ENCODE results near the gene PIKFYVE.

Gene PIKFYVE

DNA sequence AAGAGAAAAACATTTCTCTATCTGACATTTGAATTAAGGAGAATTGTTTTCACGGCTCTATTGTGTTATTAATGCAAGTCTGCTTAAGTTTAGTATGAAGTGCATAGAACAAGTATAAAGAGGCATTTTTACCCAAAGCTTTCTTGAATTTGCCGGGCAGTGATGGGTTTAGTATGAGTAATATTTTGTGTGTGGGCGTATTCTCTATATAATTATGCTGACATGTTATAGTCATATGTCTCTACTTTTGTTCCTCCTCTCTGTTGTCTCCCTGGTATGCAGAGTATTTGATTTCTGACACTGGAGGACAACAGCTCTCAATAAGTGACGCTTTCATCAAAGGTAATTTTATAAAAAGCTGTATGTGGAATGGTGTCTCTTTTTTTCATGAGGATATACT, 45.9 kb downstream of the PIKFYVE start:
- peak; percentile 57 for DNase-seq (ENCODE audit: low spot score)
- TF ChIP-seq, protein P1, sequence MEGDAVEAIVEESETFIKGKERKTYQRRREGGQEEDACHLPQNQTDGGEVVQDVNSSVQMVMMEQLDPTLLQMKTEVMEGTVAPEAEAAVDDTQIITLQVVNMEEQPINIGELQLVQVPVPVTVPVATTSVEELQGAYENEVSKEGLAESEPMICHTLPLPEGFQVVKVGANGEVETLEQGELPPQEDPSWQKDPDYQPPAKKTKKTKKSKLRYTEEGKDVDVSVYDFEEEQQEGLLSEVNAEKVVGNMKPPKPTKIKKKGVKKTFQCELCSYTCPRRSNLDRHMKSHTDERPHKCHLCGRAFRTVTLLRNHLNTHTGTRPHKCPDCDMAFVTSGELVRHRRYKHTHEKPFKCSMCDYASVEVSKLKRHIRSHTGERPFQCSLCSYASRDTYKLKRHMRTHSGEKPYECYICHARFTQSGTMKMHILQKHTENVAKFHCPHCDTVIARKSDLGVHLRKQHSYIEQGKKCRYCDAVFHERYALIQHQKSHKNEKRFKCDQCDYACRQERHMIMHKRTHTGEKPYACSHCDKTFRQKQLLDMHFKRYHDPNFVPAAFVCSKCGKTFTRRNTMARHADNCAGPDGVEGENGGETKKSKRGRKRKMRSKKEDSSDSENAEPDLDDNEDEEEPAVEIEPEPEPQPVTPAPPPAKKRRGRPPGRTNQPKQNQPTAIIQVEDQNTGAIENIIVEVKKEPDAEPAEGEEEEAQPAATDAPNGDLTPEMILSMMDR (IDR thresholded peaks at IDR 0.05; ENCODE audit: borderline replicate concordance, control extremely low read depth, extremely low read depth, insufficient read depth, missing control alignments): no peak
- in situ Hi-C loops (cut with MboI; ENCODE audit: low sequenced_read_pairs, unreplicated experiment): no loop called here

DNA sequence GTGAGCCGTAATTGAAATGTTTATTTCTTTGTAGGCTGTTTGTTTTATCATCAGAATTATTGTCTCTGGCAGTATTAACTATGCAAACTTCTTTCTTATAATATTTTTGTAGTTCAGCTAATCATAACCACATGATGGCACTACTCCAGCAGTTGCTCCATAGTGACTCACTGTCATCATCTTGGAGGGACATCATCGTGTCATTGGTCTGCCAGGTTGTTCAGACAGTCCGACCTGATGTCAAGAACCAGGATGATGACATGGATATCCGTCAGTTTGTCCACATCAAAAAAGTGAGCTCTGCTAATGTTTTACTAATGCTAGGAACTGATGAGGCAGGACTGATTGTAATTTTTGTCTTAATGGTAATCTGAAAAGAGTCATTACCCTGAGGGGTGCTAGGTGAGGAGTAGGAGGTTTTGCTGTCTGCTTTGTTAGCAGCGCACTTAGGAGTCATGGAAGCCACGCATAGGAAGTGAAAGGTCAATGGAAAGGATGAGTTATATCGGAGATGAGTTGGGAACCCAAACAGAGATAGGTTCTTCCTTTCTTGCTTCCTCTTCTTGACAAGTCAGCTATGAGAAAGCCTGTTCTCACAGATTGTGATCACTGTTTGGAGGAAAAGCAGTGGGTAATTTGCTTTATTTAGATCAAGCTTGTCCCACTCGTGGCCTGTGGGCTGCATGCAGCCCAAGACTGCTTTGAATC, 49.2 kb downstream of the PIKFYVE start:
- TF ChIP-seq, protein P1 (IDR thresholded peaks at IDR 0.05; ENCODE audit: borderline replicate concordance, control extremely low read depth, extremely low read depth, insufficient read depth, missing control alignments): no peak
- DNase-seq (ENCODE audit: low spot score): peak; percentile 40
- in situ Hi-C loops (cut with MboI; ENCODE audit: low sequenced_read_pairs, unreplicated experiment): no loop called here

DNA sequence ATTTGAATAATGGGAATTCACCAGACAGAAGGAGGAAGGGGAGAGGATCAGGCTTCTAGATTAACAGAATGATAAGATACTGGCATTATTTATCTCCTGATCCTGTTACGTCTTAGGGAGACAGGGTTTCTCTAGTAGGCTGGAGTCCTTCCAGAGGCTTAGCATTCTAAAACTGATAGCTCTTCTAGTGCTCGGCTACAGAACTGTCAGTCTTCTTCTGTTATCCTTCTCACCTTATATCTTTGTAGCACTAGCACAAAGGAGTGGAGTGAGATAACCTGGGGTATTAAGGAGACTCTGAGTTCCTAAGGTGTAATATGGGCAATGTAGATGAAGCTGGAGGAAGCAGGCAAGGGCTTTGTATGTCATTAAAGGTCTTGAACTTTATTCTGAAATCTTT, 52.1 kb downstream of the PIKFYVE start:
- TF ChIP-seq, protein P1 (IDR thresholded peaks at IDR 0.05; ENCODE audit: borderline replicate concordance, control extremely low read depth, extremely low read depth, insufficient read depth, missing control alignments): no peak
- DNase-seq (ENCODE audit: low spot score): no peak
- in situ Hi-C loops (cut with MboI; ENCODE audit: low sequenced_read_pairs, unreplicated experiment): no loop called here

DNA sequence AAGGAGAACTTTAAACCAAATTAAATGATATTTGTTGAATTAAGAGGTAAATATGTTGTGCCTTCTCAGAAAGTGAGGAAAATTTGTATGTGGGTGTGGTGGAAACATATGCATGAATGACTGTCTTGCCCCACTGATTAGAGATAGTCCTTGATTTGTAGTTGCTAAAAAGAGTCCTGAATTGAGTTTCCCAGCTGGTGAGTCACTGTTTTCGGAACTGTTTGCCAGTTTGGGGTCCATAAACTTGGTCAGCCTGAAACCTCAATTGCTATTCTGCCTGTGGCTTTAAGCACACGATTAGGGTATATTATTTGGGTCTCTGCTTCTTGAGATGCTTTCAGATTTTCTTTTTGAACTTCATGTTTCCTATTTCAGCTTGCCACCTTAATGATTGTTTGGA, 53.3 kb downstream of the PIKFYVE start:
- TF ChIP-seq, protein P1 (IDR thresholded peaks at IDR 0.05; ENCODE audit: borderline replicate concordance, control extremely low read depth, extremely low read depth, insufficient read depth, missing control alignments): no peak
- no peak for DNase-seq (ENCODE audit: low spot score)
- in situ Hi-C loops (cut with MboI; ENCODE audit: low sequenced_read_pairs, unreplicated experiment): no loop called here

DNA sequence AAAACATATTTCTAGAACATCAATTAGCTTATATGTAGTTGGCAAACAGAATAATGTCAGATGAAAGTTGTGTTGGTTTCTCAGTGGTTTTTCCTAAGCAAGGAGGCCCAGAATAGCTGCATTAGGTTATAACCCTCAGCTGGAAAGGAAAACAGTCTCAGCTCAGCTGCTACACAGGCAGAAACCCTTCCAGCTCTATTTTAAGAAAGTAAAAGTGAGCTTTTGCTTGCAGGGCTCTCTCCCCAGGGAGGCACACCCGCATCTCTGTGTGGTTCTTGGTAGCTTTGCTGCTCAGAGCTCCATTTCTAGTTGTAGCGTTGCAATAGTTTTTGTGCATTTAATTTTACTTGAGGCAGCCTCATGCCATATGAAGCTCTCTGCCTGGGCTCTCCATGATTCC, 54.6 kb downstream of the PIKFYVE start:
- peak; percentile 13 for DNase-seq (ENCODE audit: low spot score)
- in situ Hi-C loops (cut with MboI; ENCODE audit: low sequenced_read_pairs, unreplicated experiment): no loop called here
- TF ChIP-seq, protein P1 (IDR thresholded peaks at IDR 0.05; ENCODE audit: borderline replicate concordance, control extremely low read depth, extremely low read depth, insufficient read depth, missing control alignments): no peak

DNA sequence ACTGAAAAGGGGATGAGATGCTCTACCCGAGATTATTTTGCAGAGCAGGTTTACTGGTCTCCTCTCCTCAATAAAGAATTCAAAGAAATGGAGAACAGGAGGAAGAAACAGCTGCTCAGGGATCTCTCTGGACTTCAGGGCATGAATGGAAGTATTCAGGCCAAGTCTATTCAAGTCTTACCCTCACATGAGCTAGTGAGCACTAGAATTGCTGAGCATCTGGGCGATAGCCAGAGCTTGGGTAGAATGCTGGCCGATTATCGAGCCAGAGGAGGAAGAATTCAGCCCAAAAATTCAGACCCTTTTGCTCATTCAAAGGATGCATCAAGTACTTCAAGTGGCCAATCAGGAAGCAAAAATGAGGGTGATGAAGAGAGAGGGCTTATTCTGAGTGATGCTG, 60.0 kb downstream of the PIKFYVE start:
- no peak for DNase-seq (ENCODE audit: low spot score)
- TF ChIP-seq, protein P1 (IDR thresholded peaks at IDR 0.05; ENCODE audit: borderline replicate concordance, control extremely low read depth, extremely low read depth, insufficient read depth, missing control alignments): no peak
- in situ Hi-C loops (cut with MboI; ENCODE audit: low sequenced_read_pairs, unreplicated experiment): no loop called here
